ENCODE results near the gene GATA6. TPM values are rescaled to one million over a fixed set of nuclear protein-coding genes. Genes with fewer than 3 reads are reported as not detected.

The GATA6 gene
- polyA plus RNA-seq, 3 donors, result 6.8 to 8.7 (median 7.9) TPM

DNA sequence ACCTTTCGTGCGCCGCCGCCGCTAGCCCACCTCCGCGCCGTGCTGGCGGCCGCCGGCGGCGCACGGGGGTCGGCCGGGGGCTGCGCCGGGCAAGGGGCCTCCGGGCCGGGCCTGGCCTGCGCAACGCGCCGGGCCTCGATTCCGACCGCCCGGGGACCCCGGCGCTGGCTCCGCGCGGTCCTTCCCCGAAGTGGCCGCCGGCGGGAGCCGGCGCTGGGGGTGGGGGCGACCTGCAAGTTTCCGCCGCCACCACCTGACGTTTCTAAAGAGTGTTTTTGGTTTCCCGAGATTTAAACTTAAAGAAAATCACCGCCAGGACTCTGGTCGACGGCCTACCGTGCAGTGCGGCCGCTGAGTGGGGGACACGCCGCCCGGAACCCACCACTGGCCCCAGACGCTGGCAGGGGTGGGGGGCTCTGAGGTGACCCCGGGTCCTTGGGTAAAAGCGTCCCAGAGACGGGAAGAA lies 3.8 kb upstream of the GATA6 start:
- DNase-seq (ENCODE audit: low read depth in 3 of 3, low spot score in 2 of 3), result no peak

DNA sequence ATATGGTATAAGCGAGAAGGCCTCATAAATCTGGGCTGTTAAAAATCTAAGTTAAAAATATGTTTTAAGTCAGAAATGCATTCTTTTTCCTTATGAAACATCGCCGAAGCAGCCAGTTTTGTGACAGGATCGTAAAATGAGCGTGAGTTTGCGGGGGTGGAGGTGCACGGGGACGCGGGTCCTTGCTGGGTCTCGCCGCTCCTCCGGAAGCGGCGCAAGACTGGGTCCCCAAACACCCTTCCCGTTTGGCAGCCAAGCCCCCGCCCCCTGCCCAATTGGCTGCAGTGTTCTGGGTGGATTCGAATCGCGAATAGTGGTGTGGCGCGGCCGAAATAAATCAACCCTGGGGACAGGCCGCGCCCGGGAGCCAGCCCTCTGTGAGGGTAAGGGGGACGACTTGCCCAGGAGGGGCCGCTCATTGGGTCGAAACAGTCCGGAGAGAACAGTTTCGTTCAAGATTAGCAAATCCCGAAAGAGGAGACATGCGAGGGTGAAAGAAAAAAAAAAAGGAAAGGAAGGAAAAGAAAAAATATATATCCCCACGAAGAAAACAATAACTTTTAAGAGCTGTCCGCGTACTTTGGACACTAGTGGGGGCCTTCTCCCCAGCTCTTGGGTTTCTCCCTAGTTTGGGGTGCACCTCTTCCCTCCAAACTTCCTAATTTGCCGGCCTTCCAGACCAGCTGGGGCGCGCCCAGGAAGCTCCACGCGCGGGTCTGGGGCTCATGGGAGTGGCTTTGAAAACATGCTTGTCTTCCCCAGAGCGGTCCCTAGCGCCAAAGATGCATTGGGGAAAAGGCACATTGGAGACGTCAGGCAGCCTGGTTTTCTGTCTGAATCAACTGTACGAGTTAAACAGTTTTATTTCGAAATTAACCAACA lies 3.1 kb upstream of the GATA6 start:
- no peak for DNase-seq (ENCODE audit: low read depth in 3 of 3, low spot score in 2 of 3)

DNA sequence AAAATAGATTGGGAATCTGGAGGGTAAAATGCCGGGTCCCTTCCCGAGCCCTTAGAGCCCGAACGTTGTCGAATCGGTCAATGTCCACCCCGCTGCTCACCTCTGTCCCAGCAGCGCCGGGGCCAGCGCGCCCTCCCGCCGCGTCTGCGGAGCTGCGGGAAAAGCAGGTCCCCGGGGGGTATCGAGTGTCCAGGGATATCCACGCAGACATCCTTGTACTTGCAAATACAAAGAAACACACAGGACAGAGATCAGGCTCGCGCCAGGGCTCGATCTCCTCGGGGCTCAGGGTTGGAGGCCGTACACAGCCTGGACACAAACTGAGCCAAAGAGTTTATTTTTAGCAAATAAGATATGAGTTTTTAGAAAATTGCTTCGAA lies 2.3 kb upstream of the GATA6 start:
- DNase-seq (ENCODE audit: low read depth in 3 of 3, low spot score in 2 of 3), result no peak

DNA sequence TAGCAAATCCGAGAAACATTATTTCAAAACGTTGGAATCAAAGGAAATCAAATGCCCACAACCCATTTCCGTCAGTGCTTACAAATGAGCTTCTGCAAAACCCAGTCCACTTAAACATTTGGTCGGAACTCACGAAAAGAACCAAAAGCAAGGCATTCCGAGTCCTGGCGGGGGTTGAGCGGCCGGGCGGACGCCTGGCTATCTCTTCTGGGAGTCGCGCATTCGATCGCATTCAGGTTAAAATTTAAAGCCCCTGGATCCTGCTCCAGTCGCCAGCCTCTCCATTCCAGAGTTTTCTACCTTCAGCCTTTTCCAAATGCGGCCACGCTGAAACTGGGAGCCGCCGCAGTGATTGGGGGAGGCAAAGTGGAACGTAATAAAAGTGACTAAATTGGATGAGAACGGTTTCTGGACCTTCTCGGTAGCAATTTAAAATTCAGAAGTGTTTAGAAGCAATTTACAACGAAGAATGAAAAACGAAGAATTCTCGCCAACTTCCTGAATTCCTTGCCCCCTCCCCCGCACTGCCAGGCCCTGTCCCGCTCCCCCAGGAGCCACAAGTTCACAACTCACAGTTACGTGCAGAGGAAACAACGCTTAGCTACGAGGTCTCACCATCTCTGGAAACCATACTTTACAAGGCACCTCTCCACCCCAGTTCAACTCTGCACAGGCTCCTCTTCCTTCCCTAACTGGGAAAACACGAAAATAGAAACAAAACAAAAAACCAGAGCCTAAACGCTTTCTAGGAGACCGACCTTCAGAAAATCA lies 1.7 kb upstream of the GATA6 start:
- no peak for DNase-seq (ENCODE audit: low read depth in 3 of 3, low spot score in 2 of 3)

DNA sequence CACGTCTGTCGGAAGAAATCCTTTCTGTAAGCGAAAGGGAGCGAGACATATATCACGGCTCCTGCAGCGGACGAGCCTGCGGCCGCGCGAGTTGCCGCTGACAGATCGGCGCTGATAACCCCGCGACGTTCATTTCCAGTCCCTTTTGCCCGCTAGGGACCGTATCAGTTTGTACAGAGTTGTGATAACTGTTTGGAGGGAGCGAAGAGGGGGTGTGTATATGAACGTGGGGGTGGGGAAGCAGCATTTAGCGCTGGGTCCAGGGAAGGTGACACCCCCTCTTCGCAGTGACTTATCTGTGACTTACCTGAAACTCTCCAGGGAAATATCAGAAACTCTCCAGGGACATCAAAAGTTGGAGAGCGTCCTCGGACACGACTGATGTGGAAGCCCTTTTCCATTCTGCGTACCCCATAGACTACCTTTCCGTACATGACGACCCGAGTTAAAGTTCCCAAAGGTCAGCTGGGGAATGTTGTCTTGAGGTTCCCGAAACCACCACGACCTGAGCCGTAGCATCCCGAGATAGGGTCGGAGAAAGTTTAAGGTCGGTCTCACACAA lies 948 bp upstream of the GATA6 start:
- DNase-seq (ENCODE audit: low read depth in 3 of 3, low spot score in 2 of 3), result no peak

DNA sequence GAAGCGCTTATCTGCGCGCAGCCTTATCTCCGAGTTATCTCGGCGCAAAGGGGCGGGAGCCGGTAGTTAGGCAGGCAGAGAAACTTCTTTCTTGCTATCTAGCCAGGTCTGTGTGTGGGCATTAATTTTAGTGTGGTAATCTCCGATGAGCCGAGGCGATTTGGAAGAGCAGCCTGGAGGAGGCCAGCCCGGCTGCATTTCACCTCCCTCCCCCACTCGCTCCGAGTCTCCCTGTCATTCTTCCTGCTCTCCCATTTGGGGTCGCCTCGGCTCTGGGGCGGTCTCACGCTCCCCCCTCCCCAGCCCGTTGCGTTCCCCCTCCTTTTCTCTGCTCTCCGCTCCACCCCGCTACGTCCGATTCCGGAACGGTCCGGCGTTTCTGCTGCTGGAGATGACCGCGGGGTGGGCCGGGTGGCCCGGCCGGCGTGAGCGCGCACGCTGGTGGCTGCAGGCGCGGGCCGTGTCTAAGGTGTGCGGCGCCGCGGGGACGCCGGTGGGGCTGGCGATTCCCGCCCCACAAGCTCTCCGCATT lies 566 bp downstream of the GATA6 start:
- no peak for DNase-seq (ENCODE audit: low read depth in 3 of 3, low spot score in 2 of 3)

DNA sequence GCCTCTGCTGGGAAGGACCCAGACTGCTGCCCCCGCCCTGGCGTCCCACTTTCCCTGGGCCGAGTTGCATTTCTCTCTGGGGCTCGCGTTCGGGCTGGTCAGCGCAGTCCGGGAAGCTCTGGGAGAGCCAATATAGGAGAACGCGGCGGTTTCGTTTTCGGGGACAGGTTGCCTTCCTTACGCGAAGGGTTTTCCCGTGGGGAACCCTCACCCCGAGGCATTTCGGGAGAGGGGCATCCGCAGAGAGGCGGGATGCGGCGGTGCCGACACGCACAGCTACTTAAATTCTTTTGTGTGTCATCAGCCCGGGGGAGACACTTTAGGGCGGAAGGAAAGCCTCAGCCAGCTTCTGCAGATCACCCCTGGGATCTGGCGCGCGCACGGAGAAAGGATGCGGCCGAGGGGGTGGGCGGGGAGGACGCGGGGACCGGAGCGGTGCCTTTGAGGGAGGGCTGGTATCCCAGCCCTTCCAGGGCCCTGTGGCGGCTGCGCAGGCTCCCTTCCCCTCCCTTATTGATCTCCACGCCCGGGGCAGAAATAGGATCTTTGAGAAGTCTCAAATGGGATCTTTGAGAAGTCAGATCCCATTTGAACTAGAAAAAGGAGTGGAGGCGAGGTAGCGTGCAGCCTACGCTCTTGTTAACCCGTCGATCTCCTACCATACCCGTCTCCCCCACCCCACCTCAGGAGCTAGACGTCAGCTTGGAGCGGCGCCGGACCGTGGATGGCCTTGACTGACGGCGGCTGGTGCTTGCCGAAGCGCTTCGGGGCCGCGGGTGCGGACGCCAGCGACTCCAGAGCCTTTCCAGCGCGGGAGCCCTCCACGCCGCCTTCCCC lies 1.2 kb downstream of the GATA6 start:
- DNase-seq (ENCODE audit: low read depth in 3 of 3, low spot score in 2 of 3), result no peak

DNA sequence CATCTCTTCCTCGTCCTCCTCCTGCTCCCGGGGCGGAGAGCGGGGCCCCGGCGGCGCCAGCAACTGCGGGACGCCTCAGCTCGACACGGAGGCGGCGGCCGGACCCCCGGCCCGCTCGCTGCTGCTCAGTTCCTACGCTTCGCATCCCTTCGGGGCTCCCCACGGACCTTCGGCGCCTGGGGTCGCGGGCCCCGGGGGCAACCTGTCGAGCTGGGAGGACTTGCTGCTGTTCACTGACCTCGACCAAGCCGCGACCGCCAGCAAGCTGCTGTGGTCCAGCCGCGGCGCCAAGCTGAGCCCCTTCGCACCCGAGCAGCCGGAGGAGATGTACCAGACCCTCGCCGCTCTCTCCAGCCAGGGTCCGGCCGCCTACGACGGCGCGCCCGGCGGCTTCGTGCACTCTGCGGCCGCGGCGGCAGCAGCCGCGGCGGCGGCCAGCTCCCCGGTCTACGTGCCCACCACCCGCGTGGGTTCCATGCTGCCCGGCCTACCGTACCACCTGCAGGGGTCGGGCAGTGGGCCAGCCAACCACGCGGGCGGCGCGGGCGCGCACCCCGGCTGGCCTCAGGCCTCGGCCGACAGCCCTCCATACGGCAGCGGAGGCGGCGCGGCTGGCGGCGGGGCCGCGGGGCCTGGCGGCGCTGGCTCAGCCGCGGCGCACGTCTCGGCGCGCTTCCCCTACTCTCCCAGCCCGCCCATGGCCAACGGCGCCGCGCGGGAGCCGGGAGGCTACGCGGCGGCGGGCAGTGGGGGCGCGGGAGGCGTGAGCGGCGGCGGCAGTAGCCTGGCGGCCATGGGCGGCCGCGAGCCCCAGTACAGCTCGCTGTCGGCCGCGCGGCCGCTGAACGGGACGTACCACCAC lies 2.1 kb downstream of the GATA6 start:
- DNase-seq (ENCODE audit: low read depth in 3 of 3, low spot score in 2 of 3), result no peak

DNA sequence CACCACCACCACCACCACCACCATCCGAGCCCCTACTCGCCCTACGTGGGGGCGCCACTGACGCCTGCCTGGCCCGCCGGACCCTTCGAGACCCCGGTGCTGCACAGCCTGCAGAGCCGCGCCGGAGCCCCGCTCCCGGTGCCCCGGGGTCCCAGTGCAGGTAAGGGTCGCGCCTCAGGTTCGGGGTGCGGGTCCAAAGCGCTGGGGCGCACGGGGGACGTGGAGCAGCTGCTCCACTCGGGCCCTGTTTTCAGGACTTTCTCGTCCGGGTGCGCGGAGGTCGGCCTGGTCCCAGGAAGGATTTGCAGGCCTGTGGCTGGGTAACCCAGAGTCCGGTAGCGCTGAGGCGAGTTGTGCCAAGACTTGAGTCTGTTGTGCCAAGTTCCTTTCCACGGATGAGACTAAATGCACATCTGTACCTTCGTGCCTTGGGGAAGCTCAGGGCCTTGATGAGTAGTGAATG lies 2.8 kb downstream of the GATA6 start:
- DNase-seq (ENCODE audit: low read depth in 3 of 3, low spot score in 2 of 3), result no peak

DNA sequence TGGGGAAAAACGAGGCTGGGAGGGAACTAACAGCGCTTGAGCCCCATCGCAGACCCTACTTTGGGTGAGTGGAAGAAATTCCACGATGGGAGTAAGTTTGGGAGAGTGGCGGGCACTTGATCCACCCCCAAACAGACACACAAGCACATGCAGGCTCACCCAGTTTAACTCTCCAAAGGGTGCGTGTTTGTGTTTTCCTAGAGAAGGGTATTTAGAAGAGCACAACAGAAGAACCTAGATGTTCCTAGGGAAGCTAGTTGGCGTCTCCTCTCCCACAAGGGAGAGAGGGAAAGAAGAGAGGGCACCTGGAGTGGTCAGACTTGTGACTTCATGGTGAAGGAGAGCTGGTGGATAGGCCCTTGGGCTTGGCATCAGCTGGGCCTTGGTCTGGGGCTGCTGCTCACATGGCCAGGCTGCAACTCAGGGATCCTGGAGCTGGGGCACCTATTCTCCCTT lies 3.2 kb downstream of the GATA6 start:
- no peak for DNase-seq (ENCODE audit: low read depth in 3 of 3, low spot score in 2 of 3)

DNA sequence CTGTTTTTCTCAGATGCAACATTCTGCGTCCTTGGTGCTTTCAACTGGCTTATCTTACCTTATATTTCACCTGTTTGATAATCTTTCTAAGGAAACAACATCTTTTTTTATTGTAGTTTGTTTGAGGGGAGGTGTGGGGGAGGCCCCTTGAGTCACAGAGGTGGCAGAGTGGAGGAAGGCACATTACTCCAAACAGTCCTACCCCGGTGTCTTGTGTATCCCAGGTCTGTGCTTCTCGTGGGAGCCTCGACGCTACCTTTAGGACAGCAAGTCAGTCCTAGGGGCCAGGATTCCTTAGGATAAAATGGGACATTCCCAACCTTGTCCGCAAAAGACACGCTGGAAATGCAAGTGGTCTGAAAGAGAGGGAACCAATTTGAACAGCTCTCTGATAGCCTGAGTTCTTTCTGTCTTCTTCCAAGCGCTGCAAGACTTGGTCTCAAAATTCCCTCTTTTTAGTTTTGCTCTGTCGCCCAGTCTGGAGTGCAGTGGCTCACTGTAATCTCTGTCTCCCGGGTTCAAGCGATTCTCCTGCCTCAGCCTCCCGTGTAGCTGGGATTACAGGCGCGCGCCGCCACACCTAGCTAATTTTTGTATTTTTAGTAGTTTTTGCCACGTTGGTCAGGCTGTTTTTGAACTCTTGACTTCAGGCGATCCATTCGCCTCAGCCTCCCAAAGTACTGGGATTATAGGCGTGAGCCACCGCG lies 4.0 kb downstream of the GATA6 start:
- no peak for DNase-seq (ENCODE audit: low read depth in 3 of 3, low spot score in 2 of 3)

DNA sequence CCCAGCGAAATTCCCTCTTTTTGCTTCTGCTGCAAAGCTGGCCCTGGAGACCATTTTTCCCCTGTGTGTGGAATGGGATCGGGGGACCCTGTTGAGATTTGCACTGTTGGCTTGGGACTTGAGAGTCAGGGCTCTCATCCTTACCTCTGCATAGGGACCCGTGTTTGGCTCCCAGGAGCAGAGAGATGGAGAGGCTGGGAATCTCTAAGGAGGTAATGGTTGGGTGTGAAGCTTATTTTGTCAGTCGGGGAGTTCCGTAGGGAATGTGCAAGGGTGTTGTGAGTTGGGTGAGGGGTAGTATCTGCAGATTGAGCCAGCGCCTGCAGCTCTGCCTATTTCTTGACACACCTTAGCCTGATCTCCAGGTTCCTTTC lies 4.5 kb downstream of the GATA6 start:
- no peak for DNase-seq (ENCODE audit: low read depth in 3 of 3, low spot score in 2 of 3)

DNA sequence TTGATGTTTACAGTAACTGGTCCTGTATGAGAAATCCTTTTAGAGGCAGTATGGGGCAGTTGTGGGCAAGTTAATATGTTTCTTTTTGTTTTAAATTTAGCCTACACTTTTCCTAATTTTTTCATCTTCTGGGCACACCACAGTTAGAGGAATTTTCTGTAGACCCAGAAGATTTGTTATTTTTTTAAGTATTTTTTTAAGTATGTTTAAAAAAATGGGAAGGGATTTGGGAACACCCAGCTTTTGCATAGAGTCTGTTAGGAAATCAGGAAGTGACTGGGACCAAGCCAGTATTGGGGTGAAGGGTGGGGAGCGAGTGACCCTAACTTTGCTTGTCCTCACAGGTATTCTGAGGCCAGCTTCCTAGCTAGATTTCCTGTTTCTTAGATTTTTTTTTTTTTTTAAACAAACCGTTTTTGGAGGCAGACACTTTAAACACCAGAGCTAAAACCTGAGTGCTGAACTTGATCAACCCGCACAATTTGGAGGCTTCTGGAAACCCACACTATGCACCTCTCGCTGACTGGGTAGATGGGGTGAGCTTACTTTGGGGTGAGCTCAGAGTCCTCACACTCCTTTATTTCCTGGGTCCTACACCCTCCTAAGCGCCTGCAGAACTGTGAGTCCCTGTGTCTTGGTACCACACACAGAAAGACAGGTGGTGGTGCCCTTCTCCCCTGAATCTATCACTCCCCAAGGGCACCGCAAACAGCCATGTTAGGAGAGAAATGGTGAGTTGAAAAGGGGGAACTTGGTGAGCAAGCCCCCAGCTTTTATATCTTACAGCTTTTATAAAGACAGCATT lies 5.2 kb downstream of the GATA6 start:
- no peak for DNase-seq (ENCODE audit: low read depth in 3 of 3, low spot score in 2 of 3)

DNA sequence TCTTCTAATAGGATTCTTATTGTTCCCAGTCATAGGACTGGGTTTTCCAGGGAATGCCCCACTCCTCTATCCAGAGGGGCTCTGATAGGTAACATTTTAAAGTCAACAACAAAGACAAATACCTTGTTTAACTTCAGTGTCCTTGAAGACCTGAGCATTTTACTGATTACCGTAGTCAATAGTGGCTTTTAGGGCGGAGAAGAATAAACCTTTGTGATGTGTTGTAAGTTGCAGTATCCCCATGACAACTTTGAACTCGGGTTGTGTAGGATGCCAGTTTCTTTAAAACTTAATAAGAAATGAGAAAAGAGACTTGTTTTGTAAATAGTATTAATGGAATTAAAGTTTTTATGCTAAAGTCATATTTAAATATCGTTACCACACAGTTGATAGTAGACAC lies 6.0 kb downstream of the GATA6 start:
- DNase-seq (ENCODE audit: low read depth in 3 of 3, low spot score in 2 of 3), result no peak

DNA sequence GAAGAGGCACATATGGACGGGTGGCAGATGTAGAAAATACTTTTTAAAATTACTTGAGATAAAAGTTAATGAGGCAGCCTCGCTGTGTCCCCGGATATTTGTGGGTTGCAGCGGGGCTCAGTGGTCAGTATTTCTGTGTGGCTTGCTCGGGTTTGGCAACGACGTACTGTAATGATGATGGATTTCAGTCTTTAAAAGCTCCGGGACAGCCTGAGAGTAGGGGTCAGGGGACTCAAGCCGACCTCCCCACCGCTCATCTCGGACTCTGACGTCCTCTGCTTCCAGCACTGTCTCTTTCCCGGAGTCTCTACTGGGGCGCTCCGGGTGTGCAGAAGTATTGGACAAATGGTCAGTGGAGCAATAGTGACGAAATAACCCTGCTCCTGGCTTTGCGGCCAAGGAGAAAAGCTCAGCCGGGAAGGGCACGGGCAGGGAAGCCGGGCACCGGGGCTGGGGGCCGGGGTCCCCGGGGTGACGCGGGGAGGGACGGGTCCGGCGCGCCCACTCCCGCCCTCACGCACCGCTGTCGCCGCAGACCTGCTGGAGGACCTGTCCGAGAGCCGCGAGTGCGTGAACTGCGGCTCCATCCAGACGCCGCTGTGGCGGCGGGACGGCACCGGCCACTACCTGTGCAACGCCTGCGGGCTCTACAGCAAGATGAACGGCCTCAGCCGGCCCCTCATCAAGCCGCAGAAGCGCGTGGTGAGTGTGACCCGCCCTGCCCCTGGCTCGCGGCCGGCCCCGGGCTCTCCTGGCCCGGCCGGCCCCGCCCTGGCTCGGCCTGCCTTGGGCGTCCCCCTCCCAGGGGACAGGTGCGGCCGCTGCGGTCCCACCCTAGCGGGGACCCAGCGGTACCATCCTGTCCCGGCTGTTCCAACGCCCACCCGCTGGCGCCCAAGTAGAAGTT lies 7.3 kb downstream of the GATA6 start:
- DNase-seq (ENCODE audit: low read depth in 3 of 3, low spot score in 2 of 3), result no peak

DNA sequence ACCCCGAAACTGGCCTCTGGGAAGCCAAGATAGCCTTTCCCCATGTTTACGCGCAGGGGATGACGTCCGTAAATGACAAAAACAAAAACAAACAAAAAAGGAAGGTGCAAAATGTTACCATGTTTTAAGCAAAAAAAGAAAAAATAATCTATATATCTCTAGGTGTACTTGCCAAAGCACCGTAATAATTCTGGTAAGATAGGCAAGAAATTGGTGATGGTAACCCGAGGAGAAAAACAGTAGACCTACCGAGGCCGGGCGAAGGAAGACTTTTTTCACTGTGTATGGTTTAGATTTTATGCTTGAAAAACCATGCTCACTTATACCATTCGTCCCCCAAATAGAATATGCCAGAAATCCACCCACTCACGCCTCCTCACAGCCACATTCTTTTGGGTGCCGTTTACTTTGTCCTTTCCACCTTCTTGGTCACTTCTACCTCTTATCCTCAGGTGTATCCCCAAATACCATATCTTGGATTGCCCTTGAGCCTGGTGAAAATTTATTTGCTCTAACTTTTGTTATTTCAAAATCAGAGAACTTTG lies 8.0 kb downstream of the GATA6 start:
- DNase-seq (ENCODE audit: low read depth in 3 of 3, low spot score in 2 of 3), result no peak

DNA sequence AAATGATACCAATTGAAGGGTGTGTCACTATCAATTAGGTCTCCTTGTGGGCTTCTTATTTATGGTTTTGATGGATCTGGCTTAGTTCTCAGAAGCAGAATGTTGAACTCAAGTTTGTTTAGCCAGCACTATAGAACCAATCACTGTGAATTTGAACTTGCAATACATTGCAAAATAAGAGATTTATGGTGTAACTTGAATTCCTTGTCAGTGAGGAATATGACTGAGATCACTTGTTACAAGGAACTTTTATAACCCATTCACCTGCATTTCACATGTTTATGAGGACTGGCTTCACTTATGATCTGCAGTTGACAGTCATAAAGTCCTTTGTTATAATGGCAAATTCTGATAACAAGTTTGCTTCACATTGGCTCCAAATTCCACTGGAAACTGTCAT lies 9.8 kb downstream of the GATA6 start:
- no peak for DNase-seq (ENCODE audit: low read depth in 3 of 3, low spot score in 2 of 3)

Measured in right renal cortex interstitium (tissue), 3 donors.